ENCODE data around the gene GSTT4.

Gene GSTT4

GRCh38 chr22:24005201-24005600 is at the start of gene GSTT4:
TSS of gene GSTT4 (minus strand) at chr22:24005453. CDS start at chr22:24005356, 97 bp downstream.
- no peak for TF ChIP-seq CTCF (IDR thresholded peaks at IDR 0.05; ENCODE audit: low read depth, low read length)

GRCh38 chr22:24054356-24054755 is 49.1 kb upstream of the GSTT4 start:
- TF ChIP-seq CTCF (IDR thresholded peaks at IDR 0.05; ENCODE audit: low read depth, low read length) = no peak
- no peak for DNase-seq (ENCODE audit: extremely low read depth, low read depth)

More at GRCh38 chr22:24005201-24005600, at the start of gene GSTT4:
- no peak for DNase-seq (ENCODE audit: extremely low read depth, low read depth)

DNA sequence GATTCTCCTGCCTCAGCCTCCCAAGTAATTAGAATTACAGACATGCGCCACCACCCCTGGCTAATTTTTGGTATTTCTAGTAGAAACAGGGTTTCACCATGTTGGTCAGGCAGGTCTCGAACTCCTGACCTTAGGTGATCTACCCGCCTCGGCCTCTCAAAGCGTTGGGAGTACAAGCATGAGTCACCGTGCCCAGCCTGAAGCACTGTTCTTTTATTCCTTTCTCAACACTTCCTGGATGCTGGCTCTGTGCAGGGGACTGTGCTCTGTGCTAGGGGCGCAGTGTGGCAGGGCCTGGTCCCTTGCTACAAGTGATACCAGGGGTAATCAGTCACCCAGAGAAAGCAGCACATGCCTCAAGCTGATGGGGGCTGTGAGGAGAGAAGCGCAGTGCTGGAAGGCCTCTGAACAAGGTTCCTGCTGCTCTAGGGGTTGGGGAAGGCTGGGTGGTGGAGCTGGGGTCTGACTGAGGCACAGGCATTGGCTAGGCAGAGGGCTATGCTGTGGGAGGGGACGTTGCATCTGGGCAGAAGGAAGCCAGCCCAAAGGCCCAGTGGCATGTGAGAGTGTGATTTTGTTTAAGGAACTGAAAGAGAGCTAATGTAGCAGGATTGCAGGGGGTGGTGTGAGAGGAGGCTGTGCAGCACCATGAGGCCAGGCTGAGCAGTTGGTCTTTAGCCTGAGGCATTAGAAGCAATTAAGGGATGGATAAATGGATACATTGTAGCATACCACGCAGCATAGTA is 48.4 kb upstream of the GSTT4 start:
- no peak for TF ChIP-seq CTCF (IDR thresholded peaks at IDR 0.05; ENCODE audit: low read depth, low read length)
- no peak for DNase-seq (ENCODE audit: extremely low read depth, low read depth)

GRCh38 chr22:24051568-24051967 is 46.3 kb upstream of the GSTT4 start:
- TF ChIP-seq CTCF (IDR thresholded peaks at IDR 0.05; ENCODE audit: low read depth, low read length) = no peak

DNA sequence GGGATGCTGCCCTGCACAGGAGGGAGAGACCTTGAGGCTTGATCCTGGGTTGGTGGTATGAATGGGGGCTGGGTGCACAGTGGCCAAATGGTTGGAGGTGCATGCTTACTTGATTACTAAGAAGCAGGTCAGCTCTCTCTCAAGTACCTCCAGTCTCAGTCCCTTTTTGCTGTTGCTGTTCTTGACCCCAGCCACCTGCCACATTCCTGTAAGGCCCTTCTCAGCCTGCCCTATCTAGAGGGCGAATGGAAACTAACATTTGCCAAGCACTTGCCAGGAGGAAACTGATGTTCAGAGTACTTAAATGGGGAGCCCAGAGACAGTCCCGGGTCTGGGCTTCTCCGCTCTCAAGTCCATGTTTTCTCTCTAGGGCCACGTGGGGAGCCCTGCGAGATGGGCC is 45.8 kb upstream of the GSTT4 start:
- DNase-seq (ENCODE audit: extremely low read depth, low read depth) = no peak
- TF ChIP-seq CTCF (IDR thresholded peaks at IDR 0.05; ENCODE audit: low read depth, low read length) = no peak

More at GRCh38 chr22:24051568-24051967, 46.3 kb upstream of the GSTT4 start:
- DNase-seq (ENCODE audit: extremely low read depth, low read depth) = no peak

DNA sequence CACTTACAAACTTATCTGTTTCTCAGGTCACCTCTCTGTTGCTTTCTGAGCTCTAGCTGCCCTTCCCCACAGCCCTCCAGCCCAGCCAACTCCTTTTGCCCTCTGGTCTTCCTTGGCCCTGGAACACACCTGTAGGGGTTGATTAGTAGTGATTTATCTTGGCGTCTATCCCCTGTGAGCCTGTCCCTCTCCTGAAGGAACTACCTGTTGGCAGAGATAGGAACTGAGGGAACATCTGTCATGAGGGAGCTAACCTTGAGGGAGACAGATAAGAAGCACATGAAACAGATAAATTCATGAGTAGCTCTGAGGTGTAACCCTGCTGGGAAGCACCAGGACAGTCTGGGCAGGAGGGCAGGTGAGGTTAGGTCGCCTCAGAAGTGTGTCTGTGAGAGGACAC is 44.7 kb upstream of the GSTT4 start:
- DNase-seq (ENCODE audit: extremely low read depth, low read depth) = no peak
- no peak for TF ChIP-seq CTCF (IDR thresholded peaks at IDR 0.05; ENCODE audit: low read depth, low read length)

DNA sequence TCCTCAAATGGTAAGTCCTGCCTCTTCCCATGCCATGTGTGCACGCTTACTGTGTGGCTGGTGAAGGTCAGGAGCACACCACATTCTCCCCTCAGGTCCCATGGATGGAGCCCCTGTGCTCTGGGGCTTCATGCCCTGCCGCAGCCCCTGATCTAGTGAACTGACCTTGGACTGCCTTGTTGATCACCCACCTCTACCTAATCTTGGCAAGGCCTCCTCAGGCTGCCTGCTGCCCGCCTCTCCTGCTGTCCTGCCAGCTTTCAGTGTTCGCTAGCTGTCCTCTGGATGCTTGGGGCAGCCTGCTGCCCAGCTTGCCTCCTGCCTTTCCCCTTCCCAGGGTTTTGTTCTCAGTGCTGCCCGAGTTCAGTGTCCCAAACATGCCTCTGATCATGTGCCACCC is 44.0 kb upstream of the GSTT4 start:
- no peak for DNase-seq (ENCODE audit: extremely low read depth, low read depth)

More for the DNA sequence above, 44.0 kb upstream of the GSTT4 start:
- no peak for TF ChIP-seq CTCF (IDR thresholded peaks at IDR 0.05; ENCODE audit: low read depth, low read length)

Data from AG09319 (cell line).